NCI-H510A (cell line): ENCODE data around the gene CPNE5.
A peak's percentile ranks its signal among the peaks of the same experiment; 100 is the strongest.
"Not testable (repeated sequence)": the region's sequence is repeated elsewhere in the genome, so short reads cannot be mapped to it uniquely, and the experiment has no call there.

Experiments used
- DNase-seq: peaks from one replicate; lab custom pipeline; 2025; lab: John Stamatoyannopoulos, UW

CPNE5 gene

GRCh38 chr6:36725581-36725980 lies 113.7 kb downstream of the CPNE5 start:
- no peak for DNase-seq

GRCh38 chr6:36724514-36725390 lies 114.5 kb downstream of the CPNE5 start:
- peak; percentile 70 for DNase-seq

GRCh38 chr6:36723992-36724391 lies 115.3 kb downstream of the CPNE5 start:
- DNase-seq = not testable (repeated sequence)

- DNase-seq = no peak
Measured at GRCh38 chr6:36722879-36723278, 116.4 kb downstream of the CPNE5 start.

GRCh38 chr6:36722365-36722764 lies 116.9 kb downstream of the CPNE5 start:
- DNase-seq = no peak

GRCh38 chr6:36721369-36722140 lies 117.7 kb downstream of the CPNE5 start:
- DNase-seq = no peak

GRCh38 chr6:36720251-36721141 lies 118.7 kb downstream of the CPNE5 start:
- peak; percentile 64 for DNase-seq

- DNase-seq = no peak
Measured at GRCh38 chr6:36719126-36719525, 120.1 kb downstream of the CPNE5 start.

GRCh38 chr6:36718560-36718959 lies 120.7 kb downstream of the CPNE5 start:
- DNase-seq = no peak

- no peak for DNase-seq
Measured at GRCh38 chr6:36717871-36718540, 121.2 kb downstream of the CPNE5 start.

GRCh38 chr6:36717231-36717825 lies 121.9 kb downstream of the CPNE5 start:
- DNase-seq = no peak

GRCh38 chr6:36716476-36717093 lies 122.7 kb downstream of the CPNE5 start:
- no peak for DNase-seq

- DNase-seq = no peak
Measured at GRCh38 chr6:36715469-36715868, 123.8 kb downstream of the CPNE5 start.

- no peak for DNase-seq
Measured at GRCh38 chr6:36714511-36714910, 124.7 kb downstream of the CPNE5 start.

GRCh38 chr6:36713846-36714245 lies 125.4 kb downstream of the CPNE5 start:
- no peak for DNase-seq

- DNase-seq = no peak
Measured at GRCh38 chr6:36712816-36713215, 126.4 kb downstream of the CPNE5 start.

- DNase-seq = no peak
Measured at GRCh38 chr6:36706339-36706738, 132.9 kb downstream of the CPNE5 start.

GRCh38 chr6:36704961-36705577 lies 134.2 kb downstream of the CPNE5 start:
- not testable (repeated sequence) for DNase-seq

GRCh38 chr6:36703982-36704381 lies 135.3 kb downstream of the CPNE5 start:
- no peak for DNase-seq

- DNase-seq = no peak
Measured at GRCh38 chr6:36703081-36703606, 136.1 kb downstream of the CPNE5 start.
